Hematopoietic multipotent progenitor cell treated with erythropoietin and hydrocortisone succinate and interleukin-3 and kit ligand, for 8 days (in vitro differentiated cells): ENCODE results near the gene NUP205.
A peak's percentile ranks its signal among the peaks of the same experiment; 100 is the strongest.
"Not testable (repeated sequence)": the region's sequence is repeated elsewhere in the genome, so short reads cannot be mapped to it uniquely, and the experiment has no call there.

Experiments
- DNase-seq: peaks from one replicate; pipeline ENCODE4 v3.0.0-alpha.2; 2015

NUP205 gene

DNA sequence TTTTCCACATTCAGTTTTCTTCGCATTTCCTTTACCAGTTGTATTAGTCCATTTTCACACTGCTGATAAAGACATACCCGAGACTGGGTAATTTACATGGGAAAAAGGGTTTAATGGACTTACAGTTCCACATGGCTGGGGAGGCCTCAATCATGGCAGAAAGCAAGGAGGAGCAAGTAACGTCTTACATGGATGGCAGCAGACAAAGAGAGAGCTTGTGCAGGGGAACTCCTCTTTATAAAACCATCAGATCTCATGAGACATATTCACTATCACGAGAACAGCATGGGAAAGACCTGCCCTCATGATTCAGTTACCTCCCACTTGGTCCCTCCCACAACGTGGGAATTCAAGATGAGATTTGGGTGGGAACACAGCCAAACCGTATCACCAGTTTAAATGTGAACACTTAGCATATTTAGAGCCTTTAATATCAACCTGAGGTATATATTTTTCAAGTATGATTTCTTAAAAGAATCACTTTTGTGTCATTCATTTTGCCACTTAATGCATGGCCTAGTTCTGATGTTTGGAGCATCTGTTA, 111.2 kb downstream of the NUP205 start:
- DNase-seq: peak; percentile 42

DNA sequence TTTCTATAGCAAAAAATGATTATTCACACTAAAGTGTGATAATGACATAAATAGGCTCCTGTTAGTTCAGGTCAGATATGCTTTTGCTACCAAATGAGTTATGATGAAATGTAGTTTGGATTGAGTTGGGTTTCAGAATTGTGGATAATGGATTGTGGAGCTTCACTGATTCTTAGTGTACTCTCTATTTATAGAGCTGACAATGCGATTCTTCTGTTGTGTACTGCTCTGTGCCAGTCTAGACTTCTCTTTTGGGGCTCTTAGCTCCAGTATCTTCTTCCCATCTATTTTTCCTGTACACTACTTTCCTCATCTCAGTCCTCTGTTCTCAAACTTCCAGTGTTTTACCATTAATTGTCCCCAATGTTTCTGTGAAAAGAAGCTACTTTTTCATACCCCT, 112.1 kb downstream of the NUP205 start:
- no peak for DNase-seq

DNA sequence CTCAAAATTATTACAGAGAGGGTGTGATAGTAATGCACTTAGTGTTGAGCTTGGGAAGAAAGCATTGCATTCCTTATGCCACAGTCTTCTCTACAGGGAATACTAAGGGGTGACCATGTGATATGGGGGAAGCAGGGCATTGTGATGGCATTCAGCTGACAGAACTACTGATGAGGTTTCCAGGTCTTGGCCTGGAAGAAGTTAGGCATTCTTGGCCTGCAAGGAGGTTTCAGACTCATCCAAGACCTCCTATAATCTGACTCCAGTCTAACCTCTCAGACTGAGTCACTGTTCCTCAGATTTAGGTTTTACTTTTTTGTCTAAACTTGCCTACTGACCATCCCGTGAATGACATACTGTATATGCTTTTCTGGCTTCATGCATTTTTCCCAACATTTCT, 112.5 kb downstream of the NUP205 start:
- no peak for DNase-seq

DNA sequence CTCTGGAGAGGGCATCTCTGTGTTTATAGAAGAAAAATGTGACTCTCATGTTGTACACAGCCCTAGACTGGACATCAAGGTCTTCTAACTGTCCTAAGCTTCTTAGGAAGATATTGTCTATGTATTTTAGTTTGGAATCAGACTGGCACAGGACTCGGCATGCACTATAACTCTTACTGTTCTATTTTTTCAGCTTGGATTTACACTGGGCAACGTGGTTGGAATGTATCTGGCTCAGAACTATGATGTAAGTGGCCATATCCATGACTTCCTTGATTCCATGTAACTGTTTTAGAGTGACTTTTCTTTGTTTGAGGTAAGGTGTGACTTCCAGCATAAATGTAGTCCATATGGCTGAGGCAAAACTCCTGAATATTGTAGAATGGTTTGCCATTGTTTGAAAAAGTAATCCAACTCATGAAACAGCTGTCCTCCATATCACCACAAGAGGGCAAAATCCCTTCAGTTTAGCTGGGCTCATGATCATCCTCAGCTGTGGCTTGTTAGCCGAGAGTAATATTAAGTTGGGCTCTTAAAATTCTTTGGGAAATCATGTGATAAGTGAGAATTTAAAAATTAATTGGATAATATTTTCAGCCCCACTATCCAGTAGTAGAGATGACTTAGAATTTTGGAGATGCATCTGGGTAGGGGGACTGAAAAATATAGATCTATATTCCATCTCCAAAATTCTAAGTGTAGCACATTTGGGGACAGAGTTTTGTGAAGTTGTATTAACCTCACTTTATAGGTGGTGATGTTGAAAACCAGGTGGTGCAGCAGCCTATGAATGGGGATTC, 115.0 kb downstream of the NUP205 start:
- DNase-seq: peak; percentile 77

DNA sequence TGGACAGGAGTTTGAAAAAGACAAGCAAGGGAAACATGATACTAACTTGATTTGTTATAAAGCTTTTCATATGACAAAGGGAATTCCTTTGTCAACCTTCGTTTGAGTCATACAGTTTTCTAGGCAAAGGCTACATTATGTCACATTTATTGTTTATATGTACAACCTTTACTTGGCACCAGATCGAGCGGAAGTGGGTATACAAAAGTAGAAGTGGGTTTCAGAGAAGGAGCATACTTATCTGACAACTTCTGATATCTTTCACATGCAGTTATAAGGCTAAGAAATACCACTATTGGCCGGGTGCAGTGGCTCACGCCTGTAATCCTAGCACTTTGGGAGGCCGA, 115.6 kb downstream of the NUP205 start:
- DNase-seq: peak; percentile 77

DNA sequence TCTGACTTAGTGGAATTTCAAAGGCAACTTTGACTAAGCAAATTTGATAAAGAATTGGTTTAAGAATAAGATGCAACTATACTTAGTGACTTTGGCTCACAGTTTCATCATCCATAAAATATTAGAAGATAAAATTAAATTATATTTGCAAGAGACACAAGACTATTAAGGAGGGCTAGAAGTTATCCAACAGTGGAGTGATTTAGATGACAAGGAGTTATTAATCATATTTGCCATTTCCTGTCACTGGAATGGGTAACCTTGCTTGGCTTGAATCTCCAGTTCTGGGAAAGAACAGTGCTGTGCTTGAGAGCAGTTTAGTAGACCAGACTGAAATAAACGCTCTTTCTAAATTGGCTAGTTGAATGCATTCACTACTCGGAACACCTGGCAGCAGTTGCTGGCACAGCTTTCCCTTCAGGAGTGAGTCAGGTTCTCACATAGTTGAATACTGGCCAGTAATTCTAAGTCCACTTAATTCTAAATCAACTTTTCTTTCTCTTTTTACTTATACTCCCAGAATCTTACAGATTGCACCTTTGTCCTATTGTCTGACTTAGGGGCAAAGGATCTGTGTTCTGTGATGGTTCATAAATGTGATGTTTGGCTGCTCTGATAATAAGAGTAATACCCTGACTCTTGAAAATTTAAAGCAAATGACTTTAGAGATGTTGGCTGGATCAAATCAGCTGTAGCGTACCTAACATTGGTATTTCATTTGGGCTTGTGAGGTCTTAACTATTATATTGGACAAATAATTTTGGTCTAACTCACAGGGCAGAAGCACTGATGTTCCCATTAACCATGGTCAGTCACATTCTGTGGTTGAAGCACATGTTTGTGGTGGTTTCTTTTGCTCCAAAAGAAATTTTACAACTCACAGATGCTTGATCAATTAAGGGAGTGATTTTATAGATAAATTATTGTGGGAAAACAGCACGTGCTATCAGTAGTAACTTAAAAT, 121.2 kb downstream of the NUP205 start:
- DNase-seq: no peak

DNA sequence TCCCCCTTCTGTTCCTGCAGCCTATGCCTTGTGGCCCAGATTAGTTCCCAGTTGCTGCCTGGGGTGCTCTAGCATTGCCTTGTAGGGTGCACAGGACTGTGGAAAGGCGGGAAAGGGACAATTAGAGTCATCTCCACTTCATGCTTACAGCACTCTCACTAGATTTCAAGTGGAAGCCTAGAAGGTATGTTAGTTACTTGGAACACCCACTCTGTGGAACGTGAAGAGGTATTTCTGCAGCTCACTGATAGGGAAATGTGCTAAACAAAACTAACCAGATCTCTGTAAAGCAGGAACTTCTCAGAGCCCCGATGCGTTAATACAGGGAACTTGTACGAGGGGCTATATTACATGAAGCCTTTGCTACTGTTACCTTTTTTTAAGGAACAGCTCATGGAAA, 124.0 kb downstream of the NUP205 start:
- peak; percentile 39 for DNase-seq

DNA sequence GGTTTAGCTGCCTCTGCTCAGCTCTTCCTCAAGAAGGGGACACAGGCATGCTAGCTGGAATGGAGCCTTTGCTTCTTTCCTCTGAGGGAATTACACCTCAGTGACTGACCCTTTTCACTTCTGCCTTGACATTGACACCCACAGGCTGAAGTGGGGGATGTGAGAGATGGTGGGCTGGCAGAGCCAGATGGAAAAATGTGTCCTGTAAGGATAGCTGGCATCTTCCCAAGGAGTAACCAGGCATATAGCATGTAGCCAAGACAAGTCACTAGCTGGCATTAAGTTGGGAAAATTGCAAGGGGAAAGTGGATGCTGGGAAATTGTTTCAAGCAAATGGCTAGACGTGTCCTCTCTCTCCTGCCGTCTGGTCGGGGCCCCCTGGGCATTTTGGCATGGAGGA, 124.5 kb downstream of the NUP205 start:
- DNase-seq: no peak

DNA sequence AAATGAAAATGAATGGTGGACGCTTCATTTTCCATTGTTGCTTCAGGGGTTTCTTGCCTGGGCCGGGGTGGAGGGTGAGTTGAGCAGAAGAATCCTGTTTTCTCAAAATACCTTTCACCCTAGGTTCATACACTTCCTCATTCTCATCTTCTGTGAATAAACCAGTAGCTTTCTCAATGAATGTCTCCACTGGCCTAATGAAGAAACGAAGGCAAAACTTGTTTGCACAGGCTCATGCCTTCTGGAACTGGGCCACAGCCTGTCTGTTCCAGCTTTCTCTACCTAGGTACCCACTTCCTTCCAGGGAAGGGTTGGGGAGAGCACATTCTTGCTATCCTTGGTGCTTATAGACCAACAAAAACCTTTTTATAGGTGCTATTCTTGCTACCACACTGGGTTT, 125.9 kb downstream of the NUP205 start:
- DNase-seq: no peak

DNA sequence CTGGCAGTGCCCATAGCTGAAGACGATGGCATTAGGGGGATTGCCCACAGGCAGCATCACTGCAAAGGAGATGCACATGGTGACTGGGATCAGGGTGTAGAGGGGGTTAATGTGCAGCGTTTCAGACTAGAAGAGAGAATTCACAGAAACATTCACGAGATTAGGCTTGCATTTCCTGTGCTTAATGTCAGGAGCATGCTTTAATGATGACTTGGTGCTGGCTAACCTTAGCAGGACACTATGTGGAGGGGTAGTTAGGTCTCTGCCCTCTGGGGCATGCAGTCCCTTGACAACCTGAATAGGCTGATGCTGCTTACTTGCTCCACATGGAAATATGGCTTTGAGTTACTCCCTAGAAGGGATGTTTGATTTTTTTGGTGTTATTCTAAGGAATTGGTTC, 126.4 kb downstream of the NUP205 start:
- DNase-seq: no peak

DNA sequence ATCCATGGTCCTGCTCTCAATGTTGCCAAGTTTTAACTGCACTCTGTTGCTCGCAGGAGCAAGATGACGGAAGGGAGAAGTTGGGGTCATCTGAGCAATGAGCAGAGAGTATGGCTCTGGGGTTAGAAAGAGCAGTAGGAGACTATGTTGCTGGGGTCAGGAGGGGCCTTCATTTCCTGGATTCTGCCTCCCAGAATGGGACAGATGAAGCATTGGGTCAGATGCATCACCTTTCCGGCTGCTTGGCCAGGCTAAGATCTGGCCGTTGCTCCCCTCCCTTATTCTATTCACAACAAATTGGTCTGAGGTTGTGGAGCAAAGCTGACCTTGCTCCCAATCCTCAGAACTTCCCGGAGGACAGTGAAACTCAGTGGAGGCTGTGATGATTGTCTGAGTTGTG, 127.0 kb downstream of the NUP205 start:
- DNase-seq: no peak

DNA sequence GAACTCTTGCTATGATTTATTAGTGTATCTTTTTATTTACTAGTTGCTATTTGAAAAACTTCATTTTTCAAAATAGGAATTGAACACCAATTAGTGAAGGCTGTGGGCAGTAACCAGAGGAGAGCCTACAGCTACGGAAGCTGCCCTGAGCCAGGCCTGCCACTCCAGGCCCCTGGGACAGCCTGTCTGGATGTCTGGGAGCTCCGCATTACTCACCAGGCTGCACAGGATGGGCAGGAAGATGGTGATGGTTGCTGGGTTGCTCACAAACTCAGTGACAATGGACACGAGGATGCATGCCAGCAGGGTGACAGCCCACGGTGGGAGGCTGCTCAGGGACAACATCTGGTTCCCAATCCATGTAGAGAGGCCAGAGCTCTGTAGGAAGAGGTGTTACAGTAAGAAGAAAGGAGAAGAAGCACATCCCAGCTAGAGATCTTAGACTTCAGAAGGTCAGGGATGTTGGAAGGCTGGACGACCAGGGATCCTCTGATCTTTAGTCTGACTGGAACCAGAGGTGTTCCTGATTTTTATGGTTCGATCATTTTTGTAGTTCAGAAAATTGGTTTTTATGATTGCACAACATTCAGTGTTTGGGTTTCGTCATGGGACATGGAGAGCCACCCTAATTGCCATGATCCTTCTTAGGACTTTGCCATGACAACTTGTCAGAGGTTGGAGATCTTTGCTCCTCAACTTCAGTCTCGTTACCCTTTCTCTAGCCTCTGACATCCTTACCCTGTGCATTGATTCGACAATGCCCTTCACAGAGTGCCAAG, 127.8 kb downstream of the NUP205 start:
- no peak for DNase-seq

DNA sequence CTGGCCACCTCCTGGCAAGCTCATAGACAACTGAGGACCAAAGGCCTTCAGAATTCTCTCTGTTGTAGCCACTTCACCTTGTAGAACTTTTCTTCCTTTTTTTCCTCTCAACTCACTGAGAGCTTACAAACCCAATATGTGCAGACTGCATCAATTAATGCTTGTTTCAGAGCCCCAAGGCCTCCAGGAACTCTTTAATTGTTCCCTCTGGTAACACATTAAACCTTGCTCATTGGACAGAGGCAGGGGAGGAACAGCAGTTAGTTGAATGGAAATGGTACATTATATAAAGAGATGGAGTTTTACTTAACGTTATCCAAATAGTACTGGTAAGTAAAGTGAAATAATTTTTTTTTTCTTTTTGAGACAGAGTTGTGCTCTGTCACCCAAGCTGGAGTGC, 129.7 kb downstream of the NUP205 start:
- no peak for DNase-seq

DNA sequence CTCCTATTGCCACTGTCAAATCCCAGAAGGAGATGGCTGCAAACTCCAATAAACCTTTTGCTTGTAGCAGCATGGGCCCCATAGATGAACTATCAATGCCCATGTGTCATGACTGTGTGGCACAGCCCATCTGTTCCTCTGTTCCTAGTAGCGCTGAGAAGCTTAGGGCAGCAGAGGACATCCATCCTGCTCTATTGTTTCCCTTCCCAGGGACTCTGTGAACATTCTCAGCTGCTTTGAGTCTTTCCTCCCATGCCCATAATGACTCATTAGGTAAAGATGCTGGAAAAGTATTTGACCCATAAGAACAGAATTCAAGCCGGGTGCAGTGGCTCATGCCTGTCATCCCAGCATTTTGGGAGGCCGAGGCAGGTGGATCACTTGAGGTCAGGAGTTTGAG, 132.8 kb downstream of the NUP205 start:
- DNase-seq: no peak

DNA sequence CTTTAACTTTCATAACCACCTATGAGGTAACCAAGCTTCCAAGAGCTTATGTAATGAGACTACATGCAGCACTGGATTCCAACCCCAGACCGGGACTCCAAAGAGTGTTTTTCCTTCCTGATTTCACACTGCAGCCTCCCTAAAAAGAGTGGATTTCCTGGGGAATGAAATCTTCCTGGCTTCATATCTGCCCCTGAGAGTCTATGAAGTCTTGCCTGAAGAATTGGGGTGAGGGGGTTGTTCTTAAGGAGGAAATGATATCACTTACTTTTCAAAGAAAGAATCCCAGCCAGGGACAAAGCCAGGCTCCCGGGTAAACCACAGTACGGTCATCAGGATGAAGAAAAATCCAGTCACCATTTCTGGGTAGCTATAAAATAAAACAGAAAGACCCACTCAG, 134.3 kb downstream of the NUP205 start:
- DNase-seq: no peak

DNA sequence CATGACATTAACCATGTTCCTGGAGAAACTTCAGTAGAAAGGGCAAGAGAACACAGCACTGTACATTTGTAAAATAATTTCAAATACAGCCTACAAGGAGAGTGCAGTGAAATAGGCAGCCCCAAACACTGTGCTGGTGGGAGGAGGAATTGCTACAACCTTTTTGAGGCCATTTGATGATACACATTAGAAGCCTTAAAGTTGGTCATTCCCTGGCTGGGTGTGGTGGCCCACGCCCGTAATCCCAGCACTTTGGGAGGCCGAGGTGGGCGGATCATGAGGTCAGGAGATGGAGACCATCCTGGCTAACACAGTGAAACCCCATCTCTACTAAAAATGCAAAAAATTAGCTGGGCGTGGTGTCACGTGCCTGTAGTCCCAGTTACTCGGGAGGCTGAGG, 134.9 kb downstream of the NUP205 start:
- DNase-seq: not testable (repeated sequence)

DNA sequence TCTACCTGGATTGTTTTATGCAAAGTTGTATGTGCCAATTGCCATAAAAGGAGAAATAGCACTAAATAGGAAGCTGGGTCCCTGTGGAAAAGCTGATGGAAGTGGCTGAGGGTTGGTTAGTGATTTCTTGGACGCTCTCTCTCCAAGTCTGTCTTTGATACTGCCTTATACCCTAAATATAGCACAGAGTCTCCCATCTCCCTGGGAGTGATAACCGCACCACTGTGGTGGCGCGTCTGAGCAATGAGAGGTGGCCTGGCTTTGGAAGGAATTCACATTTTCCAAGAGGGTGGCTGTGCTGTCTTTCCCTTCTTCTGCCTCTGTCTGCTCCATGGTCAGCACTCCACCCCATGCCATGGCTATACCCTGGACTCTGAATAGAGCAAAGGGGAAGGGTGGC, 135.8 kb downstream of the NUP205 start:
- no peak for DNase-seq

DNA sequence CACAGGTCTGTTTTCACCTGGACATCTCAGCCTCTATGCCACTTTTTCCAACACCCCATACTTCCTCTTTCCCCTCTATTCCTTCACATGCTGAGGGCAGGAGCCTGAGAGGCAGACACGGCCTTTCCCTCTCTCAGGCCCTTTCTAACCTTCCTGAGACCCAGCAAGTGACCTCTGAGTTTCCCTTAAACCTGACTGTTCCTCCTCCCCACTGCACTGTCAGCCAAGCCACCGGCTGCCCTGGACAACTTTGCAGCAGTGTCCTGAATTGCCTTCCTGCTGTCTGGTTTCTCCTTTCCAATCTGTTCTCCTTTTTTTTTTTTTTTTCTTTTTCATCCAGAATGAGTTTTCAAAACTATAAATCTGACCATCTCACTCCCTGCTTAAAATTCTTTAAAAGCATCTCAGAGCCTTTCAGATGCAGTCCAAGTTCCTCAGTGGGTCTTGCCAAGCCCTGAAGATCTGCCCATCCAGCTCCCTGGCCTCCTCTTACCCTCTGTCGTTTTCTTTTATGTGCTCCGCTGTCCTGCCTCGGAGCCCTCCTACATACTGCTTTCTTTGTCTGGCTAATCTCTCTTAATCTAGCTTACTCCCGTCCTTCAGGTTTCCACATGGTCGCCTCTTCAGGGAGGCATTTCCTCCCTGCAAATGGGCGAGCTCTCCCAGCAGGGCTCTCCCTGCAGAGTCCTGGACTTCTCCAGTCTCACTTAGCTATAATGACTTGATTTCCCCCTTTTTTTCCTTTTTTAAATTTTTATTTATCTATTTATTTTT, 139.7 kb downstream of the NUP205 start:
- no peak for DNase-seq
